Prostate gland (tissue), 2 donors: ENCODE measurements around the gene THEMIS2. TPM values are rescaled to one million over a fixed set of nuclear protein-coding genes. Genes with fewer than 3 reads are reported as not detected.
"Not testable (repeated sequence)": the region's sequence is repeated elsewhere in the genome, so short reads cannot be mapped to it uniquely, and the experiment has no call there.

Source experiments
- DNase-seq: peaks from one replicate; pipeline ENCODE4 v3.0.0-alpha.2; 2019; ENCODE audit warnings: low spot score
- H3K27ac ChIP-seq, 2 donors: fragments of 200-600 bp; sonication (generic); 2 replicates each; pipeline ENCODE4 v1.5.1; 2017 to 2019
- H3K27me3 ChIP-seq: fragments of 200-600 bp; sonication (generic); replicated peaks from 2 replicates; pipeline ENCODE4 v1.5.1; 2019; ENCODE audit not compliant: insufficient read depth
- H3K36me3 ChIP-seq, 2 donors: fragments of 200-600 bp; sonication (generic); 1 replicate in 1 of 2; 2 replicates in 1 of 2; pipeline versions ENCODE4 v1.5.1 to v1.8.1; 2017 to 2019
- H3K4me1 ChIP-seq: fragments of 200-600 bp; sonication (generic); replicated peaks from 2 replicates; pipeline ENCODE4 v1.5.1; 2019
- H3K4me3 ChIP-seq, 2 donors: fragments of 200-600 bp; sonication (generic); 2 replicates each; pipeline ENCODE4 v1.5.1; 2017 to 2019
- H3K9me3 ChIP-seq: fragments of 200-600 bp; sonication (generic); 2 replicates; pipeline ENCODE4 v1.5.1; 2017
- CTCF ChIP-seq, 4 experiments: fragments of 200-600 bp in 2 of 4; fragments of 450-650 bp in 2 of 4; sonication (generic) in 2 of 4; IDR thresholded peaks; 1 replicate in 3 of 4; 2 replicates in 1 of 4; pipeline ENCODE4 v1.5.1; 2016 to 2019; ENCODE audit warnings: antibody characterized with exemption in 4 of 4, mild to moderate bottlenecking in 2 of 4, moderate library complexity in 2 of 4
- POLR2A ChIP-seq: fragments of 450-650 bp; IDR thresholded peaks from one replicate; pipeline ENCODE4 v1.6.1; 2016; ENCODE audit warnings: antibody characterized with exemption, mild to moderate bottlenecking
- POLR2AphosphoS5 ChIP-seq: sonication (generic); formaldehyde crosslinking; IDR thresholded peaks from one replicate; pipeline ENCODE4 v1.6.1; 2017; ENCODE audit warnings: antibody characterized with exemption
- WGBS: methylation state at CpG from one replicate; pipeline ENCODE4 v1.1.5; 2018; 5-methylcytosine and 5-hydroxymethylcytosine counted together
- intact Hi-C: fragments of 100-400 bp; cut with DNase I; formaldehyde crosslinking; loops from one replicate; pipeline ENCODE4 v1.14.2; 2022
- total RNA-seq, 2 donors: library from RNA; depleted of rRNA; stranded (reverse); fragments of >200 nt; gene quantifications; one replicate each; pipeline ENCODE4 v1.1.0, GENCODE V29; 2016

Gene THEMIS2
- total RNA-seq, 2 donors from 2014 or later = 3.6 to 140 TPM

- Histone ChIP-seq H3K9me3 (no peaks in the 10 kb centered on the region), H3K27ac (no peak overlapping the region), H3K27me3 (no peaks in the 10 kb centered on the region), H3K4me3 (no peak overlapping the region), H3K36me3 (peaks cover 11 to 15% of the 10 kb centered on the region in 2 donors), H3K4me1 (no peaks in the 10 kb centered on the region)
- no peak for DNase-seq
- intact Hi-C loops = no loop called here
- WGBS = 91% methylated on average over 7 of the region's 7 CpGs
- TF ChIP-seq CTCF (IDR thresholded peaks at IDR 0.05) (no peak), POLR2A (no peak), POLR2AphosphoS5 (no peak)
These were observed 22.4 kb upstream of the THEMIS2 start for GRCh38 chr1:27849951-27850350.

GRCh38 chr1:27855085-27855484, 17.3 kb upstream of the THEMIS2 start:
- Histone ChIP-seq H3K4me1 (no peaks in the 10 kb centered on the region), H3K27me3 (no peaks in the 10 kb centered on the region), H3K9me3 (no peaks in the 10 kb centered on the region), H3K36me3 (no peaks in the 10 kb centered on the region), H3K27ac (no peak overlapping the region), H3K4me3 (no peak overlapping the region)
- intact Hi-C loops = loop anchor here (5.0 kb wide), 1 partner anchor 122 kb away; no protein-coding TSS in a partner anchor
- TF ChIP-seq POLR2A (no peak), CTCF (IDR thresholded peaks at IDR 0.05) (no peak), POLR2AphosphoS5 (no peak)
- DNase-seq = no peak
- WGBS = 87% methylated on average over 6 of the region's 6 CpGs

- no peak for DNase-seq
- intact Hi-C loops = loop anchor here (5.0 kb wide), 1 partner anchor 121 kb away; no protein-coding TSS in a partner anchor
- no peaks in the 10 kb centered on the region for H3K9me3 ChIP-seq
- H3K27me3 ChIP-seq = no peaks in the 10 kb centered on the region
- no peaks in the 10 kb centered on the region for H3K36me3 ChIP-seq
- H3K4me1 ChIP-seq = no peaks in the 10 kb centered on the region
- TF ChIP-seq POLR2AphosphoS5 (no peak), POLR2A (no peak), CTCF (IDR thresholded peaks at IDR 0.05) (no peak)
- WGBS = 63% methylated on average over 12 of the region's 12 CpGs
- no peak overlapping the region for H3K4me3 ChIP-seq
- no peak overlapping the region for H3K27ac ChIP-seq
These were observed 15.6 kb upstream of the THEMIS2 start for GRCh38 chr1:27856561-27857343.

- not testable (repeated sequence) for H3K27me3 ChIP-seq, H3K4me3 ChIP-seq, H3K27ac ChIP-seq, H3K4me1 ChIP-seq, DNase-seq, H3K9me3 ChIP-seq, H3K36me3 ChIP-seq
- intact Hi-C loops = loop anchor here (5.0 kb wide), 1 partner anchor 120 kb away; no protein-coding TSS in a partner anchor
- WGBS = 81% methylated on average over 11 of the region's 11 CpGs
These were observed 14.8 kb upstream of the THEMIS2 start for GRCh38 chr1:27857552-27857951.

GRCh38 chr1:27858072-27858948, 14.0 kb upstream of the THEMIS2 start:
- 23% methylated on average over 10 of the region's 10 CpGs for WGBS
- no peak overlapping the region for H3K4me3 ChIP-seq
- no peaks in the 10 kb centered on the region for H3K4me1 ChIP-seq
- TF ChIP-seq POLR2A (no peak), CTCF (IDR thresholded peaks at IDR 0.05) (peak; percentile 76 to 95 (median 85)), POLR2AphosphoS5 (peak; percentile 71)
- DNase-seq = peak; percentile 79
- no peak overlapping the region for H3K27ac ChIP-seq
- no peaks in the 10 kb centered on the region for H3K27me3 ChIP-seq
- intact Hi-C loops = loop anchor here (5.0 kb wide), 1 partner anchor 119 kb away; no protein-coding TSS in a partner anchor
- no peaks in the 10 kb centered on the region for H3K36me3 ChIP-seq
- no peaks in the 10 kb centered on the region for H3K9me3 ChIP-seq
